ENCODE results near the gene GCLC.

DNA sequence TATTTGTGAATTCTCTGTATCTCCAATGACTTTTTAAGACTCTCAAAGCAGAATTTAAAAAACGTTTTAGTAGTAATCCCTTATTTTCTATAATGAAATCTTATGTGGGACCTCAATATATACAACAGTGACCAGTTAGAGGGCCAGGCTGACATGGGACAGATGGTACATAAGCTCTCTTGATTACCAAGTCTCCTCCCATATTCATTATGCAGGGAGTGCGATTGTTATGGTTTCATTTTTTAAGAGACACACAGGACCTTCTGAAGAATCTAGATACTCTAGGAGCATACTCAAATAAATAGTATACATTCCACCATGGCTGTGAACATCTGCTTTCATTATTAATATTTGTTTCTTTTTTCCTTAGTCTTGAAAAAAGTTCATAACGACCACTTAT, 43.5 kb downstream of the GCLC start:
- TF ChIP-seq, protein P1, sequence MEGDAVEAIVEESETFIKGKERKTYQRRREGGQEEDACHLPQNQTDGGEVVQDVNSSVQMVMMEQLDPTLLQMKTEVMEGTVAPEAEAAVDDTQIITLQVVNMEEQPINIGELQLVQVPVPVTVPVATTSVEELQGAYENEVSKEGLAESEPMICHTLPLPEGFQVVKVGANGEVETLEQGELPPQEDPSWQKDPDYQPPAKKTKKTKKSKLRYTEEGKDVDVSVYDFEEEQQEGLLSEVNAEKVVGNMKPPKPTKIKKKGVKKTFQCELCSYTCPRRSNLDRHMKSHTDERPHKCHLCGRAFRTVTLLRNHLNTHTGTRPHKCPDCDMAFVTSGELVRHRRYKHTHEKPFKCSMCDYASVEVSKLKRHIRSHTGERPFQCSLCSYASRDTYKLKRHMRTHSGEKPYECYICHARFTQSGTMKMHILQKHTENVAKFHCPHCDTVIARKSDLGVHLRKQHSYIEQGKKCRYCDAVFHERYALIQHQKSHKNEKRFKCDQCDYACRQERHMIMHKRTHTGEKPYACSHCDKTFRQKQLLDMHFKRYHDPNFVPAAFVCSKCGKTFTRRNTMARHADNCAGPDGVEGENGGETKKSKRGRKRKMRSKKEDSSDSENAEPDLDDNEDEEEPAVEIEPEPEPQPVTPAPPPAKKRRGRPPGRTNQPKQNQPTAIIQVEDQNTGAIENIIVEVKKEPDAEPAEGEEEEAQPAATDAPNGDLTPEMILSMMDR (IDR thresholded peaks at IDR 0.05), result no peak
- TF ChIP-seq POLR2AphosphoS5 (IDR thresholded peaks at IDR 0.05; ENCODE audit: insufficient read depth in 1 of 2, low read depth in 1 of 2), result no peak
